ENCODE measurements around the gene CDCA3. TPM values are rescaled to one million over a fixed set of nuclear protein-coding genes. Genes with fewer than 3 reads are reported as not detected.

Gene CDCA3
- total RNA-seq, 5 donors from 2014 or later (not counting 1 experiment from before 2014, with no cell fraction given): 1.1 to 2.7 (median 2.0) TPM

- H3K27me3 Mint-ChIP-seq: no peaks in the 10 kb centered on the region
- peaks cover 22 to 38% (median 33%) of the 10 kb centered on the region in 3 donors for H3K4me1 Mint-ChIP-seq
- Histone ChIP-seq H3K27me3 (replicated peaks in 1 of 2; ENCODE audit: control insufficient read depth in 2 of 2, extremely low read depth in 1 of 2, insufficient read depth in 2 of 2, low read length in 1 of 2) (no peaks in the 10 kb centered on the region), H3K4me3 (ENCODE audit: control insufficient read depth in 1 of 2, extremely low read depth in 1 of 2, low read length in 1 of 2) (peak within 1 kb of the TSS; percentile 69 to 97), H3K9me3 (no peaks in the 10 kb centered on the region), H3K27ac (ENCODE audit: low read length) (peak within 1 kb of the TSS; percentile 94), H3K36me3 (ENCODE audit: control insufficient read depth in 2 of 2, extremely low read depth in 1 of 2, insufficient read depth in 1 of 2, low read length in 1 of 2) (peaks cover 7 to 23% of the 10 kb centered on the region in 2 donors), H3K4me1 (ENCODE audit: control insufficient read depth in 1 of 2, extremely low read depth in 1 of 2, insufficient read depth in 2 of 2, low read length in 2 of 2) (peaks cover 20 to 34% of the 10 kb centered on the region in 2 experiments)
- peaks cover 9% of the 10 kb centered on the region for H3K36me3 Mint-ChIP-seq
- POLR2A ChIA-PET: interaction anchor here (0.5 to 3.1 kb wide), 12 partner anchors 15 to 380 kb away, joined by 3 to 19 read pairs (median 4); partner anchors contain the start of genes C12orf57 (in 1 of the 2), ENO2 (in 1 of the 2), LPCAT3 (in 1 of the 2) and LRRC23 (in 1 of the 2)
- DNase-seq (peak; percentile 92 to 100 (median 99)), ATAC-seq (replicated peaks in 1 of 4) (peak; percentile 78 to 81 (median 79))
- WGBS (ENCODE audit: insufficient coverage): under 1% methylated on average over 60 of the region's 65 CpGs
- CTCF ChIA-PET: interaction anchor here (0.5 to 3.9 kb wide), 31 partner anchors 13 to 1374 kb away, joined by 3 to 58 read pairs (median 4); partner anchors contain the start of genes C12orf57 (in 1 of the 2), COPS7A (in 1 of the 2), LPCAT3 (in 1 of the 2) and MLF2 (in 1 of the 2)
- H3K9me3 Mint-ChIP-seq: no peaks in the 10 kb centered on the region
- H3K27ac Mint-ChIP-seq: peak within 1 kb of the TSS; percentile 98 to 99
- H3K4me3 Mint-ChIP-seq: peak within 1 kb of the TSS; percentile 79 to 98 (median 94)
Observed at GRCh38 chr12:6851921-6852650, 1.0 kb upstream of the CDCA3 start, which contains the start of gene USP5. Gene USP5 (plus strand): TSS chr12:6852150. CDS start chr12:6852180, 30 bp downstream.

- Mint-ChIP-seq H3K4me3 (peak overlapping the region in 2 of 3 donors; percentile 79 to 94), H3K9me3 (no peaks in the 10 kb centered on the region), H3K27me3 (no peaks in the 10 kb centered on the region), H3K36me3 (peaks cover 3% of the 10 kb centered on the region), H3K4me1 (peaks cover 22 to 36% (median 33%) of the 10 kb centered on the region in 3 donors), H3K27ac (no peak overlapping the region)
- peak overlapping the region; percentile 94 for H3K27ac ChIP-seq (ENCODE audit: low read length)
- peaks cover 6 to 9% of the 10 kb centered on the region in 2 donors for H3K36me3 ChIP-seq (ENCODE audit: control insufficient read depth in 2 of 2, extremely low read depth in 1 of 2, insufficient read depth in 1 of 2, low read length in 1 of 2)
- DNase-seq: no peak
- H3K4me3 ChIP-seq (ENCODE audit: control insufficient read depth in 1 of 2, extremely low read depth in 1 of 2, low read length in 1 of 2): peak overlapping the region; percentile 69 to 97
- H3K9me3 ChIP-seq: no peaks in the 10 kb centered on the region
- 59% methylated on average over 12 of the region's 16 CpGs for WGBS (ENCODE audit: insufficient coverage)
- no peak for ATAC-seq (replicated peaks in 1 of 4)
- peaks cover 20 to 34% of the 10 kb centered on the region in 2 experiments for H3K4me1 ChIP-seq (ENCODE audit: control insufficient read depth in 1 of 2, extremely low read depth in 1 of 2, insufficient read depth in 2 of 2, low read length in 2 of 2)
- ChIA-PET CTCF (interaction anchor here in 1 of 2 donors (0.5 to 3.9 kb wide), 12 partner anchors 16 to 259 kb away, joined by 3 to 58 read pairs (median 5); partner anchors contain the start of genes C12orf57, RNU7-1, SPSB2 and ZNF384), POLR2A (interaction anchor here in 1 of 2 donors (1.0 kb wide), 1 partner anchor 93 kb away, joined by 3 read pairs; the partner anchor contains the start of gene C12orf57)
- no peaks in the 10 kb centered on the region for H3K27me3 ChIP-seq (replicated peaks in 1 of 2; ENCODE audit: control insufficient read depth in 2 of 2, extremely low read depth in 1 of 2, insufficient read depth in 2 of 2, low read length in 1 of 2)
Observed at GRCh38 chr12:6850796-6851152, 312 bp downstream of the CDCA3 start.

DNA sequence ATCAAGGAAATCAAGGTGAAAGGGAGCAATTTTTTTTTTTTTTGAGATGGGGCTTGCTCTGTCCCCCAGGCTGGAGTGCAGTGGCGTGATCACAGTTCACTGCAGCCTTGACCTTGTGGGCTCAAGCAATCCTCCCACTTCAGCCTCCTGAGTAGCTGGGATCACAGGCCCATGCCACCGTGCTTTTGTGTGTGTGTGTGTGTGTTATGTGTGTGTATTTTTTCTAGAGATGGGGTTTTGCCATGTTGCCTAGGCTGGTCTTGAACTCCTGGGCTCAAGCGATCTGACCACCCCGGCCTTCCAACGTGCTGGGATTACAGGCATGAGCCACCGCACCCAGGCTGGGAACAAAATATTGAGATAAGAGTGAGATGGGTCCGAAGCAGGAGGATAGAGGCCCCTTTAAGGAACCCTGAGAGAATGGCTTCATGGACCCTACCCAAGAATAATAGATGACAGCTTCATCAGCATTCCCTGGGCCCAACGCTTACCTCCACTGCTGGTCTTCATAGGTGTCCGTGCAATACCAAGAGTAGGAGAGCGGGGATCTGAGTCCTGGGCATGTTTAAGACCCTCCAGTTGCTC is 1.0 kb downstream of the CDCA3 start:
- H3K9me3 Mint-ChIP-seq: no peaks in the 10 kb centered on the region
- Histone ChIP-seq H3K27me3 (replicated peaks in 1 of 2; ENCODE audit: control insufficient read depth in 2 of 2, extremely low read depth in 1 of 2, insufficient read depth in 2 of 2, low read length in 1 of 2) (no peaks in the 10 kb centered on the region), H3K4me3 (ENCODE audit: control insufficient read depth in 1 of 2, extremely low read depth in 1 of 2, low read length in 1 of 2) (no peak overlapping the region), H3K9me3 (no peaks in the 10 kb centered on the region), H3K36me3 (ENCODE audit: control insufficient read depth in 2 of 2, extremely low read depth in 1 of 2, insufficient read depth in 1 of 2, low read length in 1 of 2) (peaks cover 0 to 3% of the 10 kb centered on the region in 2 donors), H3K27ac (ENCODE audit: low read length) (no peak overlapping the region), H3K4me1 (ENCODE audit: control insufficient read depth in 1 of 2, extremely low read depth in 1 of 2, insufficient read depth in 2 of 2, low read length in 2 of 2) (peaks cover 20 to 34% of the 10 kb centered on the region in 2 experiments)
- H3K27ac Mint-ChIP-seq: peak overlapping the region in 1 of 2 donors; percentile 22
- peak overlapping the region in 1 of 3 donors; percentile 34 for H3K4me3 Mint-ChIP-seq
- DNase-seq: no peak
- 80% methylated on average over 1 of the region's 10 CpGs for WGBS (ENCODE audit: insufficient coverage)
- no peak for ATAC-seq (replicated peaks in 1 of 4)
- H3K4me1 Mint-ChIP-seq: peaks cover 22 to 33% (median 33%) of the 10 kb centered on the region in 3 donors
- H3K27me3 Mint-ChIP-seq: no peaks in the 10 kb centered on the region
- POLR2A ChIA-PET: interaction anchor here in 1 of 2 donors (0.6 kb wide), 1 partner anchor 1049 kb away, joined by 3 read pairs; no protein-coding TSS in a partner anchor
- CTCF ChIA-PET: interaction anchor here in 1 of 2 donors (1.5 to 3.9 kb wide), 2 partner anchors 15 to 23 kb away, joined by 6 to 58 read pairs; partner anchors contain the start of gene SPSB2
- H3K36me3 Mint-ChIP-seq: no peaks in the 10 kb centered on the region

GRCh38 chr12:6849427-6849826 is 1.7 kb downstream of the CDCA3 start:
- no peak for ATAC-seq (replicated peaks in 1 of 4)
- H3K27me3 ChIP-seq (replicated peaks in 1 of 2; ENCODE audit: control insufficient read depth in 2 of 2, extremely low read depth in 1 of 2, insufficient read depth in 2 of 2, low read length in 1 of 2): no peaks in the 10 kb centered on the region
- ChIA-PET POLR2A (no interaction called here), CTCF (no interaction called here)
- no peaks in the 10 kb centered on the region for H3K36me3 Mint-ChIP-seq
- H3K27ac ChIP-seq (ENCODE audit: low read length): no peak overlapping the region
- H3K4me1 ChIP-seq (ENCODE audit: control insufficient read depth in 1 of 2, extremely low read depth in 1 of 2, insufficient read depth in 2 of 2, low read length in 2 of 2): peaks cover 20 to 33% of the 10 kb centered on the region in 2 experiments
- no peaks in the 10 kb centered on the region for H3K9me3 ChIP-seq
- H3K4me1 Mint-ChIP-seq: peaks cover 19 to 33% (median 26%) of the 10 kb centered on the region in 3 donors
- H3K4me3 Mint-ChIP-seq: no peak overlapping the region
- no peak overlapping the region for H3K27ac Mint-ChIP-seq
- H3K27me3 Mint-ChIP-seq: no peaks in the 10 kb centered on the region
- no CpG with 5 or more reads among the region's 2 CpGs for WGBS (ENCODE audit: insufficient coverage)
- DNase-seq: no peak
- H3K4me3 ChIP-seq (ENCODE audit: control insufficient read depth in 1 of 2, extremely low read depth in 1 of 2, low read length in 1 of 2): no peak overlapping the region
- H3K36me3 ChIP-seq (ENCODE audit: control insufficient read depth in 2 of 2, extremely low read depth in 1 of 2, insufficient read depth in 1 of 2, low read length in 1 of 2): no peaks in the 10 kb centered on the region
- H3K9me3 Mint-ChIP-seq: no peaks in the 10 kb centered on the region

GRCh38 chr12:6847676-6848075 is 3.4 kb downstream of the CDCA3 start:
- POLR2A ChIA-PET: interaction anchor here in 1 of 2 donors (1.2 kb wide), 1 partner anchor 294 kb away, joined by 3 read pairs; no protein-coding TSS in a partner anchor

More at GRCh38 chr12:6847676-6848075, 3.4 kb downstream of the CDCA3 start:
- no peaks in the 10 kb centered on the region for H3K27me3 Mint-ChIP-seq
- H3K27ac ChIP-seq (ENCODE audit: low read length): no peak overlapping the region
- H3K27me3 ChIP-seq (replicated peaks in 1 of 2; ENCODE audit: control insufficient read depth in 2 of 2, extremely low read depth in 1 of 2, insufficient read depth in 2 of 2, low read length in 1 of 2): no peaks in the 10 kb centered on the region
- no peaks in the 10 kb centered on the region for H3K9me3 ChIP-seq
- CTCF ChIA-PET: interaction anchor here in 1 of 2 donors (0.5 kb wide), 1 partner anchor 542 kb away, joined by 3 read pairs; no protein-coding TSS in a partner anchor
- H3K4me1 Mint-ChIP-seq: peaks cover 5 to 17% (median 10%) of the 10 kb centered on the region in 3 donors
- H3K27ac Mint-ChIP-seq: no peak overlapping the region
- no peaks in the 10 kb centered on the region for H3K36me3 ChIP-seq (ENCODE audit: control insufficient read depth in 2 of 2, extremely low read depth in 1 of 2, insufficient read depth in 1 of 2, low read length in 1 of 2)
- H3K36me3 Mint-ChIP-seq: no peaks in the 10 kb centered on the region
- H3K4me1 ChIP-seq (ENCODE audit: control insufficient read depth in 1 of 2, extremely low read depth in 1 of 2, insufficient read depth in 2 of 2, low read length in 2 of 2): peaks cover 6 to 15% of the 10 kb centered on the region in 2 experiments
- no peak for ATAC-seq (replicated peaks in 1 of 4)
- no peak overlapping the region for H3K4me3 Mint-ChIP-seq
- 89% methylated on average over 1 of the region's 2 CpGs for WGBS (ENCODE audit: insufficient coverage)
- H3K4me3 ChIP-seq (ENCODE audit: control insufficient read depth in 1 of 2, extremely low read depth in 1 of 2, low read length in 1 of 2): no peak overlapping the region
- no peak for DNase-seq
- H3K9me3 Mint-ChIP-seq: no peaks in the 10 kb centered on the region
